Pancreas (tissue), 10 donors: ENCODE results near the gene SERPINE2. TPM values are rescaled to one million over a fixed set of nuclear protein-coding genes. Genes with fewer than 3 reads are reported as not detected.

Experiments used
- ATAC-seq, 4 donors: fragments of 200-7000 bp; cut with Tn5 transposase; one replicate each; pipeline versions ENCODE4 v1.8.0 to v1.9.1; 2020; ENCODE audit warnings: mild to moderate bottlenecking in 4 of 4, moderate library complexity in 4 of 4
- DNase-seq, 6 donors: peaks; one replicate each; pipeline ENCODE4 v3.0.0-alpha.2; 2020
- FAIRE-seq: peaks from 2 replicates; lab custom pipeline; 2012; peaks lifted over from hg19 to GRCh38; lab: Jason Lieb, UNC
- H3K27ac ChIP-seq, 4 donors: fragments of 200-600 bp; sonication (generic); 1 replicate in 3 of 4; 2 replicates in 1 of 4; pipeline versions ENCODE4 v1.5.0 to v1.8.0; 2020
- H3K27me3 ChIP-seq, 4 donors: fragments of 200-600 bp; one replicate each; pipeline ENCODE4 v1.8.0; 2021
- H3K36me3 ChIP-seq, 3 donors: fragments of 200-600 bp; sonication (generic) in 1 of 3; one replicate each; pipeline versions ENCODE4 v1.5.0 to v1.8.0; 2020 to 2021
- H3K4me1 ChIP-seq, 3 donors: fragments of 200-600 bp; one replicate each; pipeline ENCODE4 v1.8.0; 2021
- H3K4me3 ChIP-seq, 4 donors: fragments of 200-600 bp; sonication (generic) in 2 of 4; one replicate each; pipeline versions ENCODE4 v1.5.0 to v1.8.0; 2020 to 2021
- H3K9me3 ChIP-seq, 4 donors: fragments of 200-600 bp; one replicate each; pipeline ENCODE4 v1.8.0; 2021
- CTCF ChIP-seq, 4 donors: fragments of 200-600 bp; sonication (generic) in 3 of 4; IDR thresholded peaks; one replicate each; pipeline versions ENCODE4 v1.5.0 to v1.8.0; 2021; ENCODE audit warnings: antibody characterized with exemption in 4 of 4
- WGBS, 2 donors: extraction: QIAGEN DNeasy Blood & Tissue Kit; methylation state at CpG; one replicate each; pipeline ENCODE4 v1.1.7; 2013; 5-methylcytosine and 5-hydroxymethylcytosine counted together
- intact Hi-C, 3 donors: fragments of 100-400 bp; cut with DNase I; formaldehyde crosslinking; loops; one replicate each; pipeline versions ENCODE4 v1.11.1 to v1.14.2; 2022
- polyA plus RNA-seq, 2 donors: library from polyadenylated mRNA; stranded (reverse); fragments of 200-250 nt; gene quantifications; one replicate each; pipeline ENCODE4 v1.2.3, GENCODE V29; 2013
- total RNA-seq, 6 donors: library from RNA; stranded (reverse); fragmentation: NEBNext Ultra II Directional in 4 of 6; extraction: Animal tissue kit (Norgen Biotek cat#: 25700) in 4 of 6; gene quantifications; one replicate each; pipeline versions ENCODE4 v1.2.1 to v1.2.4, GENCODE V29; 2021 to 2023
- donor health status: healthy with polysubstance abuse.
- donor health status: DM: no; HTN: no; CAD: no; lungs with moderate emphysema.
- donor health status: DM: no; HTN: no; CAD: no.
- donor health status: control.
- donor health status: control.
- donor health status: Bipolar disorder and iron deficiency.
- donor health status: DM: yes; HTN: yes; CAD: no.
- donor health status: DM: no; HTN: no; CAD: no.
- donor health status: DM: no; HTN: no; CAD: no.
- donor health status: DM: yes; HTN: yes; CAD: no.

SERPINE2 gene
- total and polyA plus RNA-seq, 8 donors: 1.0 to 14.8 (median 2.8) TPM

DNA sequence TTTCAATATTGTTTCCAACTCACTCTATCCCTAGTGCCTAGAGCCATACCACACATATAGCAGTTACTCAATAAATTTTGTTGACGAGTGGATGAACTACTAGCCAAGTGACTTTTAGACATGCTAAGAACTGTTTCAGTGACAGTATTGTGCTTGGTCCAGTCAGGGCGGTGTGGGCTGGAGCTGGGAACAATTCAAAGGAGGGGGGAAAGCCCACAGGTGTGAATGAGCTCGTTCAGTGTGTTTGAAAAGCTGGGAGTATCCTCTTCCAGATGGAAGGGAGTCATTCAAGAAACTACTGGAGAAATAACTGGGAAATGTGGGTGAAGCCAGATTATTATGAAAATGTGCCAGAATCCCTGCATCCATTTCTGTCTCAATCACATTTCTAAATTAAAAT is 1.7 kb upstream of the SERPINE2 start:
- H3K4me3 ChIP-seq: no peak overlapping the region
- H3K9me3 ChIP-seq: no peaks in the 10 kb centered on the region
- DNase-seq (no peak), FAIRE-seq (no peak), ATAC-seq (no peak)
- peaks cover 0 to 6% (median 0%) of the 10 kb centered on the region in 3 donors for H3K4me1 ChIP-seq
- H3K27me3 ChIP-seq: peaks cover 0 to 3% (median 2%) of the 10 kb centered on the region in 4 donors
- intact Hi-C loops: no loop called here
- no peak for TF ChIP-seq CTCF (IDR thresholded peaks at IDR 0.05)
- no peaks in the 10 kb centered on the region for H3K36me3 ChIP-seq
- 46 to 51% methylated on average over 3 of the region's 3 CpGs for WGBS, 2 donors
- H3K27ac ChIP-seq: no peak overlapping the region

DNA sequence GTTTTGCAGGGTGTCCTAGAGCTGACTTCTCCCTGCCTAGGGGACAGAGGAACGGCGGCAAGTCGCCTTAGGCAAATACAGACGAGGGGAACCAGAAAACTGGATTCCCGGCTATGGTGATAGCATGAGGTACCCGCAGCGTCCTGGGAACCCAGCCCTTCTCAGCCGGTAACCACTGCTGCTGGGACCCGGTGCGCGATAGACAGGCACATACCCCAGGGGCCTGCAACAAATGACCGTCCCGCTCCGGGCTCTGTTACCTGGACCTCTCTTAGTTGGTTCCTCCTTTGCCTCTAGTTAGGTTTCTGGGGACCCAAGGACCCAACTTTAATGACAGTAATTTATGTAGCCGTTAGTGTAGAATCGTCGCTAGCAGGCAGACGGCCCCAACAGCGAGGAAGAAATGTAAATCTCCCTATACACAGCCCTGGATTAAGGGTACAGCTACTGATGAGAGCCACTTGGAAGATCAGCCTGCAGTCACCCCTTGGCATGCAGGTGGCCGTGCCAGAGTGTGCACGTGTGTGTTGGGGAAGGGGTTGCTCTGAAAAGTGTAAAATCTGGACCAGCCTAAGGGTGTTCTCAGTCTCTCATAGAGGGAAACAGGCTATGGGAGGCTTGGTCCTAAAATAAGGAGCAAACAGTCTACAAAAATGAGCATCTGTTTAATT is 819 bp upstream of the SERPINE2 start:
- DNase-seq: peak in 1 of 6 donors; percentile 63
- H3K4me1 ChIP-seq: peaks cover 0 to 6% (median 0%) of the 10 kb centered on the region in 3 donors
- no peak overlapping the region for H3K27ac ChIP-seq

DNA sequence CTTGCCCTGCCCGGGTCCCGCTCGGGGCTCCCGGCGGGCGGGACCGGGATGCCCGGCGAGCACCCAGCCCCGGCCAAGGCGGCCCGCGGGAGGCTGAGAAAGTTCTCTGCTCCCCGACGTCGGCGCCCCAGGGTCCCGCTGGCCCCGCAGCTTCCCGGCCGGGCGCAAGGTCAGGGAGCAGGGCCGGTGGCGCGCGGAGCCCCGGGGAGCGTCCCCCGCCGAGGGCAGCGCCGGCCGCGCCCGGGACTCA is 331 bp downstream of the SERPINE2 start:
- Histone ChIP-seq H3K9me3 (no peaks in the 10 kb centered on the region), H3K27me3 (peaks cover 0 to 5% (median 0%) of the 10 kb centered on the region in 4 donors), H3K36me3 (no peaks in the 10 kb centered on the region), H3K27ac (no peak overlapping the region), H3K4me1 (peaks cover 0 to 6% (median 0%) of the 10 kb centered on the region in 3 donors), H3K4me3 (peak overlapping the region; percentile 31 to 75 (median 54))
- intact Hi-C loops: no loop called here
- peak in 2 of 4 donors; percentile 44 to 65 for ATAC-seq
- 0 to 1% methylated on average over 3 to 35 of the region's 35 CpGs for WGBS, 2 donors
- DNase-seq: peak in 1 of 6 donors; percentile 10
- FAIRE-seq: no peak
- no peak for TF ChIP-seq CTCF (IDR thresholded peaks at IDR 0.05)

More for the DNA sequence above, 819 bp upstream of the SERPINE2 start:
- FAIRE-seq: no peak
- Histone ChIP-seq H3K27me3 (peaks cover 0 to 5% (median 1%) of the 10 kb centered on the region in 4 donors), H3K9me3 (no peaks in the 10 kb centered on the region), H3K36me3 (no peaks in the 10 kb centered on the region), H3K4me3 (peak overlapping the region in 3 of 4 donors; percentile 52 to 75 (median 55))
- ATAC-seq: peak in 3 of 4 donors; percentile 33 to 40 (median 39)
- 16 to 19% methylated on average over 21 of the region's 21 CpGs for WGBS, 2 donors
- no peak for TF ChIP-seq CTCF (IDR thresholded peaks at IDR 0.05)
- intact Hi-C loops: no loop called here

DNA sequence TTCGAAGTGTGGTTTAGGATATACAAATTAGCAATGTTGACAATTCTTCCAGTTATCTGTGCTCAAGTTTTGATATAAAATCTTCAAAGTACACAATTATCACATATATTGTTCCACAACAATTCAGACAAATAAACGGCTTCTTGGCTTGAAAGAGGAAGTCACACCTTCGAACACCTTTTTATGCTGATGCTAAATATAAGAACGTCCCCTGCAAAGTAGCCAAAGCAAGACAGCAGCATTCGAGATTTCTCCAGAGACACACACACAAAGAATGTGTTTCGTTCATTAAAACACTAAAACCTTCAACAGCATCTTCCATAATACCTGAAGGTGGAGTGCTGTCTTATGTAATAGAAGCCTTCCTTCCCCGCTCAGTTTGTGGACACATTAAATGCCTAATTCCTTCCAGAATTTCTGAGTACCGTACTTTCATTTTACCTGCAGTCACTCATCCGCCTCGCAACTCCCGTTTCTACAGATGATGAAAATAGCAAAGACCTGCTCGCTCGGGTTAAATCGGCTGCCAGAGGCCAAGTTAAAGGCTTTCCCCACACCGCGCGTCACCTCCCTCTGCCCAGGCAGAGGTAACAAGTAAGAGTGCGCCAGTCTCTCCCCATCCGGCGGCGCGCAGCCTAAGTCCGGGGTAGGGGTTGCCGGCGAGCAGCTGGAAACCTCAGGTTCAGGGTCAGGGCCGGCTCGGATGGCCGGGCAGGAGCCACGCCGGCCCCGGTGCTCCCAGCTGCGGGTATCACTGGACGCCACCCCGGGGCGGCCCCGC is 847 bp downstream of the SERPINE2 start:
- FAIRE-seq (no peak), ATAC-seq (peak; percentile 62 to 76 (median 70)), DNase-seq (peak in 5 of 6 donors; percentile 18 to 78 (median 46))
- WGBS, 2 donors: 1% methylated on average over 35 to 36 of the region's 36 CpGs
- Histone ChIP-seq H3K36me3 (no peaks in the 10 kb centered on the region), H3K27me3 (peaks cover 0 to 5% (median 0%) of the 10 kb centered on the region in 4 donors), H3K4me1 (peaks cover 0 to 6% (median 0%) of the 10 kb centered on the region in 3 donors), H3K4me3 (peak overlapping the region; percentile 31 to 75 (median 54)), H3K9me3 (no peaks in the 10 kb centered on the region), H3K27ac (no peak overlapping the region)
- no peak for TF ChIP-seq CTCF (IDR thresholded peaks at IDR 0.05)
- intact Hi-C loops: no loop called here
